Measurements from ENCODE around the gene PHETA2.
A peak's percentile ranks its signal among the peaks of the same experiment; 100 is the strongest.
"Not testable (repeated sequence)": the region's sequence is repeated elsewhere in the genome, so short reads cannot be mapped to it uniquely, and the experiment has no call there.

Gene PHETA2

DNA sequence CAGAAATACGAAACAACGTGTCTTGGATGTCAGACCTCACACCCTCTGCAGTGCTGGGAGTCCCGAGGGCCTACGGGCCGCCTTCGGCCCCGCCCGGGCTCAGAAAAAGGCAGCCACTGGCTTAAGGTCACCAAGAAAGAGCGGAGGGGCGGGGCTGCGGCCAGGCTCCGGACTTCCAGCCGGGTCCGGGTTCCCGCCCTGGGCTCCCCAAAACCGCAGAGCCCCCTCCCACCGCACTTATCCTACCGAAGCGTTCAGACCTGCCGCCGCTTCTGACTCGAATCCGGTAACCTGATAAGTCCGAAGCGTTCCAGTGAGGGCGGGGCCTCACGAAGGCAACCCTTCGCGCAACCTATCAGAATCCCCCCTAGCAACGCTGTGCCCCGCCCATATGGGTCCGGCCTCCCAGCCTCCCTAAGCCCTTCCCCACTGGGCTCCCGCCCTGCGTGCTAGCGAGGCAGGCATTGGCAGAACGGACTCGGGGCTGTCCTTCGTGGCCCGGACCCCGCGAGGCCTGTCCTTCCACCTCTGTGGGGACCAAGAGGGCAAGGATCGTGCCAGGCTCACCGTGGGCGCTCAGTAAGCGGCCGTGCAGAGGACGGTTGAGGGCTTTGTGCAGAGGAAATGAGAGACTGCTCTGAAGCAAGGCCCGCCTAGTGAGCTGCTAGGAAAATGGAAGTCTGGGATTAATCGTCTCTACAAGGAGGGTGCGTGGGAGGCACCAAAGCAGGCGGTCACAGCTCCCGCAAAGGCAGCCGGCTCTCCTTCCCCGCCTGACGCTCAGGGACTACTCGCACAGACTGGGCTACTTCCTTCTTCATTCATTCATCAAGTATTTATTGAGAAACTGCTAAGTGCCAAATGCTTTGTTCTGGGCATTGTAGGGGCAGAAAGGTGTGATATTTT is 3.3 kb upstream of the PHETA2 start, which contains the start of gene NAGA:
TSS of gene NAGA (minus strand) at position 296 of the 906 bp plus-strand sequence. CDS start 515 bp downstream, outside the sequence.
- DNase-seq: peak; percentile 83 to 97

DNA sequence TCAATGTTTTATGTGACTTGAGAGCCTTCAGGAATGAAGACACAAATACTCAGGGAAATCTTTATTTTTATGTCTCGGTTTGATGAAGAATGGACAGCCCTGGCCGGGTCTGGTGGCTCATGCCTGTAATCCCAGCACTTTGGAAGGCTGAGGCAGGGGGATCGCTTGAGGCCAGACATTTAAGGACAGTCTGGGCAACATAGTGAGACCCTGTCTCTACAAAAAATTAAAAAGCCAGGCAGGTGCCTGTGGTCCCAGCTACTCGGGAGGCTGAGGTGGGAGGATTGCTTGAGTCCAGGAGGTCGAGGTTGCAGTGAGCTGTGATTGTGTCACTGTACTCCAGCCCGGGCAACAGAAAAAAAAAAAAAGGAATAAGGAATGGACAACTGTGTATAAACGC is 2.5 kb upstream of the PHETA2 start:
- not testable (repeated sequence) for DNase-seq

DNA sequence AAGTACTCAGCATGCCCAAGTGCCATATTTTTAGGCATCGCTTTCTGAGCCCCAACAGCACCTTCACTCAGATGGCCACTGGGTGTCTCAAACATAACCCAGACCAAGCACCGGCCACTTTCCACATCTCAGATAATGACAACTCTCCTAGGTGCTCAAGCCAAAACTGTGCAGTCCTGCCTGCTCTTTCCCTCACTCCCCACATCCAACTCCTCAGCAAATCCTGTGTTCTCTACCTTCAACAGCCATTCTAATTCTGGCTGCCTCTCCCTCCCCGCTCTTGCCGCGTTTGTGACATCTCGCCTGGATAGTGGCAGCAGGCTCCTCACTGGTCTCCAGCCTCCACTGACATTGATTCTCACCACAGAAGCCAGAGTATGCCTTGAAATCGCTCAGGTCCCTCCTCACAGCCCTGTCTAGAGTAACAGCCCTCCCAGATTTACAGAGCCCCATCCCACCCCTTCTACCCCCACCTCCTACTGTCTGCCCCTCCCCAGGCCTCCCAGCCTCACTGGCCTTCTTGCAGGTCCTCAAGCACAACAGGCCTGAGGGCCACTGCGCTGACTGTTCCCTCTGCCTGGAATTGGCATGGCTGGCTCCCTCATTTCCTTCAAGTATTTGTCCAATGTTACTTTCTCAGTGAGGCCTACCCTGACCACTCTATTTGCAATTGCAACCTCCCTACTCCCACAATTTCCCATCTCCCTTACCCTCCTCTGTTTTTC is 1.3 kb upstream of the PHETA2 start:
- no peak for DNase-seq

DNA sequence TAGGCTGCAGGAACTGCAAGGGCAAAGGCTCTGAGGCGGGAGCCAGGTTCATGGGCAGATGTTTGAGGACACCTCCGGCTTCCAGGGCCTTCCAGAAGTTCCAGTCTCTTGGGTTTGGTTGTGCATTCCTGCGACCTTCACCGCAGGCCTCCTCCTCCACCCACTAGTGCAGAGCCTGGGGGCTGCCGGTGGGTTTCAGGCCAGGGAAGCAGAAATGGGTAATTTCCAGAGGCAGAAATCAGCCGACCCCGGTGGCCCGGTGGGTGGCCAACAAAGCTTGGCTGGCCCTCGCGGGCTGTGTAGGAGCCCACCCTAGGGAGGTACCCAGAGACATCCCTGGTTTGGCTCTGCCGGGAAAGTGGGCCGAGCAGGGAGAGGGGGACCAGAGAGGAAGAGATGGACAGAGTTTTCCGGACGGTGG is 417 bp upstream of the PHETA2 start:
- no peak for DNase-seq

DNA sequence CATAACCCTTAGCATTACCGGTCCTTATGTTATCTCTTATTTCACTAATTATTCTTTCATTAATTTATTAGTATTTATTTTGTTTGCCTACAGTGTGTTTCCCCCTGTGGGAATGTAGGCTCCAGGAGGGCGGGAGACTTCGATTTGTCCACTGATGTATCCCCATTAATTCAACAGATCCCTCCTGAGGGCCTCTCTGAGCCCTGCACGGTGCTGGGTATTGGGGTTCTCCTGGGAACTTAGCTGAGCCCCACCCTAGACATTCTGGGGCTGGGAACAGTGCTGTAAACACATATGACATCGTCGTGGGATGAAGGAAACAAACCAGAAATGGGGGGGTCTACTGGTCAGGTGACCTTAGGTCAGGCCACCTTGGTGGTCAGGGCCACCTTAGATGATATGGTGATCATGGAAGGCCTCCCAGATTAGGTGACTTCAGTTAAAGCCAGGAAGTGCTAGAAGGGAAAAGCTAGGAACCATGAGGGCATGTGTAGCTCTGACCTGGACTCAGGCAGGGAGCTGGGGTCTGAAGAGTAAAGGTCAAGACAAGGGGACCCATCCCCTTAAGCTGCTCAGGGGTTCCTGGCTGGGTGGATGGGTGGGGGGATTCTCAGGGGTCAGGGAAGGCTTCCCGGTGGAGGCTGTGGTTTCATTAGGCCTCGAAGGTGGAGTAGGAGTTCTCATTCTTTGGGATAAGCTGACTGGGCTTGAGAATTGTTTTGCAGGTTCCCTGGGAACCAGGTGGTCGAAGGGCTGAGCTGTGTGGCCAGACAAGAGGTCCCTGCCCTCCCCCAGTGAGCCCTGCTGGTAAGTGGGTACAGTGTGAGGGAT is 1.0 kb downstream of the PHETA2 start:
- no peak for DNase-seq

DNA sequence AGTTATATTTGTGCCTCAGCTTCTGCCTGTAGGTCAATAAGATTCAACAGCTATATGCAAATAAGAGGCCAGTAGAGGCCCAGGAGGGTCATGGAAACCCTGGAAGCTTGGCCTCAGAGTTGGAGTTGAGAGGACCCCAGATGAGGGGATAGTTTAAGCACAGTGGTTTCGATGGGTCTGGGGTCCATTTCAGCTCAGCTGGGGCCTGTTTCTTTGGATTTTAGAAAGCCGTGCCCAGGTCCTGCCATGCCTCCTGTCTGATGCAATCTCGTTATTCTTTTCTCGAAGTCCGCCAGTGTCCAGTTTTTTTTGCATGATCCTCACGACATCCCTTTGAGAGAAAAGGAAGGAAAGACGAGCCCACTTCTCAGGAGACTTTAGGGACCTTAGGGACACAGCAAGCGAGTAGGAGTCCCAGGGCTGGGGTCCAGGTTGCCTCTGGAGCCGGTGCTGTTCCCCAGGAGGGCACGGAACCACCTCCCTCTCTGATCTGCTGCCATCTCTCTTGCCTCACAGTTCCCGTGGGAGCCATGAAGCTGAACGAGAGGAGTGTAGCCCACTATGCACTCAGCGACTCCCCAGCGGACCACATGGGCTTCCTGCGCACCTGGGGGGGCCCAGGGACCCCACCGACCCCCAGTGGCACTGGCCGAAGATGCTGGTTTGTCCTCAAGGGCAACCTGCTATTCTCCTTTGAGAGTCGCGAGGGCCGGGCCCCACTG is 2.9 kb downstream of the PHETA2 start:
- no peak for DNase-seq

DNA sequence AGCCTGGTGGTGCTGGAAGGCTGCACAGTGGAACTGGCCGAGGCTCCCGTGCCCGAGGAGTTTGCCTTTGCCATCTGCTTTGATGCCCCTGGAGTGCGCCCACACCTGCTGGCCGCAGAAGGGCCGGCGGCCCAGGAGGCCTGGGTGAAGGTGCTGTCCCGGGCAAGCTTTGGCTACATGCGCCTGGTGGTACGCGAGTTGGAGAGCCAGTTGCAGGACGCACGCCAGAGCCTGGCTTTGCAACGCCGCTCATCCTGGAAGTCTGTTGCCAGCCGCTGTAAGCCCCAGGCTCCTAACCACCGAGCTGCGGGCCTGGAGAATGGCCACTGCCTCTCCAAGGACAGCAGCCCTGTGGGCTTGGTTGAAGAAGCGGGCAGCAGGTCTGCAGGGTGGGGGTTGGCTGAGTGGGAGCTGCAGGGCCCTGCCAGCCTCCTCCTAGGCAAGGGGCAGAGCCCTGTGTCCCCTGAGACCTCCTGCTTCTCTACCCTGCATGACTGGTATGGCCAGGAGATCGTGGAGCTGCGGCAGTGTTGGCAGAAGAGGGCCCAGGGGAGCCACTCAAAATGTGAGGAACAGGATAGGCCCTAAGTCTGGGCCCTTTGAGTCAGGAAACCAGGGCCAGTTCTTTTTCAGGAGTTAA is 3.6 kb downstream of the PHETA2 start:
- peak in 1 of 2 experiments; percentile 9 for DNase-seq

DNA sequence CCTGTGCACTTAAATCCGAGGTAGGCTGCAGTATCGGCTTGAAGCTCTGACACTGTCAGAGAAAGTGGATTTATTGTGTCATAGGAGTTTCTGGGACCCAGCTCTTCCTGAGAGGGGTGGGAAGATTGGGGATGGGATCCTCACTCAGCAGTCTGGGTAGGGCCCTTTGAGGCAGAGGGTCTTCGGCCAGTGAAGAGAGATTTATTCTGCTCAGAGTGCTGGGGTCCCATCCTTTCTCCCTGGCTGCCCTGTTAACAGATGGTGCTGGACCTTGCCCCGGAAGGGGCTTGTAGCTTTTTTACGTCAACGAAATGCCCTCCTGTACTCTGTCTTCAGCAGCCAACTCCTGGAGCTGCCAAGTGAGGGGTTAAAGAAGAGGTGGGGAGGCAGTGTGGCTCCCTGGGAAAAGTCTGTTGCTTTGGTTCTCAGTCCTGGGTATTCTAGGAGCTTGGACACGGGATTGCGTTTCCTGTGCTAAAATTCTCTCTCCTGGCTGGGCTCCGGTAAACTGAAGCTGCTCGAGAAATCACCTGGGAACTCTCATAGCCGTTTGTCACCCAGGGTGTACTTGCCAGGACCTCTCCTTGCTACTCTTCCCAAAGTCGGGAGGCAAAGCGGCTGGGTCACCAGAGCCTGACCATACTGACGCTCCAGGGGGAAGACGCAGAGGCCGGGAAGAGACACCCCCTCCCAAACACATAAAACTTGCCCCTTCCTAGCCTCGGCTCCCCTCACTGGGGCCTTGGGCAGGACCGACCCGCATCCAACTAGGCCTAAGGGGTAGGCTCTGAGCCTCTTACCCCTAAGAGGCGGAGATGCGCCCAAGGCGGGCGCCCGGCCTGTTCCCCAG is 4.6 kb downstream of the PHETA2 start:
- DNase-seq: no peak

DNA sequence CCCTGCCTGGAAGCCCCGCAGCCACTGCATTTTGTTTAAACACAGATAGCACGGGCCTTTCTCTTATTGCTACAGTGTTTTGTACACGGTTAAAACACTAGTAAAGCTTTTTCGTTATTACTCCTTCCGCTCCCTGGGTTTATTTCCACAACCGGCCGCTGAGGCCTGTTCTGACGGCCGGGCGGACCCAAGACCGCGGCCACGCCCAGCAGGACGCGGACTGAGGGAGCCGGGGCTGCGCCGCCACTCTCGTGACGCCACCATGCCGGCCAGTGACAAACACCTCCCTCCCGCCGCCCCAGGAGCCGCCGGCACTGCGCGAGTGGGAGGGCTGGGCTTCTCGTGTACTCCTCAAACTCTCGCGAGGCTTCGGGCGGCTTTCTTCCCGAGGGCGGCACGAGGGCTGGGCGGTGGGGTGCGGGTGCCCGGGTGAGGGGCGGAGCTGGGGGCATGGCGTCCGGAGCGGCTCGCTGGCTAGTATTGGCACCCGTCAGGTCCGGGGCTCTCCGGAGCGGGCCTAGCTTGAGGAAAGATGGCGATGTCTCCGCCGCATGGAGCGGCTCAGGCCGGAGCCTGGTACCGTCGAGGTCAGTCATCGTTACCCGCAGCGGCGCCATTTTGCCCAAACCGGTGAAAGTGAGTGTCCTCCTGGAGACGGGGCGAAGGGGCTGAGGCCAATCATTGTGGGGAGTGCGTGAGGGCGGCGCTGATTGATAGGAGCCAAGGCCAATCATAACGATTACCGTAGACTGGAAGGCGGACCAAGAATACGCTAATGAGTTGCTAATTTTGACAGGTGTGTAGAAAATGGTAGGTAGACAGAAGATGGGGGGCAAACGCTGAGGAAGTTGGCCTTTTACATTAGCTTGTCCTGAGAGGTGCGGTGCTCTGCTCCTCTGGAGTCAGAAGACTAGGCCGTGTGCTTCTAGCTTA is 5.5 kb downstream of the PHETA2 start, which contains the start of gene SMDT1:
TSS of gene SMDT1 (plus strand) at position 382 of the 933 bp plus-strand sequence. CDS start at position 451, 69 bp downstream.
- peak; percentile 91 to 93 for DNase-seq

DNA sequence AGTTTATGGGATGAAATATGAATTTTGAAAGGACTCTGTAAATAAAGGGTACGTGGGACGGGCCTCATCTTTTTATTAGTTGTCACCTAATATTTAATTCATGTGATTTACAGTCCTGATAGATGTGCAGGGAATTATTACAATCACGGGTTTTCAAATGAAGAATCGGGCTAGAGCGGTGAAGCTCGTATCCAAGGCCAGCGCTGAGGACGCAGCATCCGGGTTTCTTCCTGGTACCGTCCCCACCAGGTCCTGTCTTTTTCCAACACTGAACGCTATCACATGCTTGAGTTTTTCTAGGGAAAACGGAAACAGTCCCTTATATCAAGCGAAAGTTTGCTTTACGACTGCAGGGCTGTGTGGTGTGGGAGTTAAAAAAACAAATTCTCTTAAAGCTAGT is 6.2 kb downstream of the PHETA2 start:
- no peak for DNase-seq

DNA sequence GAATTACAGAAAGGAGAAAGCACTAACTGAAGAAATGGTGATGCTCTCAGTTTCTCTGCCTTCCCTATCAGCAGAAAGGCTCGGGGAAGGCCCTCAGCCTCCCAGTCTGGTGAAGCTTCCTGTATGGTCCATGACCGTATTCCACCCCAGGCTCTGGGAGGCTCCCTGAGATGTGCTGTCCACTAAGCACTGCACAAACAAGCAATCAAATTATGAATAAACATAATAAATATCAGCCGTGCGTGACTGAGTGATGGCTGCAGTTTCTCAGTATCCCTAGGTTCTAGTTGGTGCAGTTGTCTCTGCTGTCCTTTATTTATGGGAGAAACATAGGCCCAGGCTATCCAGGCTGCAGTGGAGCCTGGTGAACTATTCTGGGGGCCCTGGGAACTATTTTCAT is 9.1 kb downstream of the PHETA2 start:
- DNase-seq: no peak

DNA sequence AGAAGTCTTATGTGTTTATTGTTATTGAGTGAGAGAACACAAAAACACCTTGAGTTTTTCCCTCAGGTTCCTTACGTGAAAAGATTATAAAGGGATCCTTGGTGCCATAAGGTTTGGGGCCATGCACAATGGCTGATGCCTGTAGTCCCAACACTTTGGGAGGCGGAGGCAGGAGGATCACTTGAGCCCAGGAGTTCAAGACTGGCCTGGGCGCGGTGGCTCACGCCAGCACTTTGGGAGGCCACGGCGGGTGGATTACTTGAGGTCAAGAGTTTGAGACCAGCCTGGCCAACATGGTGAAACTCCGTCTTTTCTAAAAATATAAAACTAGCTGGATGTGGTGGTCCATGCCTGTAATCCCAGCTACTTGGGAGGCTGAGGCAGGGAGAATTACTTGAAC is 10.8 kb downstream of the PHETA2 start:
- no peak for DNase-seq

DNA sequence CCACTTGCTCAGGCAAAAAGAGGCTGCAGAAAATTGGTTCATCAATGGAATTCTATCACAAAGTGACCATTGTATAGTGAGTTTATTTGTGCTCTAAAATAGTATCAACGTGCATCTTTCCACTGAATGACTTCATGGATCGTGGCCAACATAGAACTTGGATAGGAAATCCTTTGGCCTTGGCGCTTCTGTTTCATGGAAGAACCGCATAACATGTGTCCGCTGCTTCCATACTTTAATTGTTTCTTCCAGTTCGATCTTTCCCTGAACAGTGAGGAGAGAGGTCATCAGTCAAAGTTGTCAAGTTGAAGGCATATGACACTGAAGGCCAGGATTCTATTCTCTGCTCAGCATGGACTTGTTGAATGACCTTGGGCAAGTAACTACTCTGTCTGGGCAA is 12.0 kb downstream of the PHETA2 start:
- no peak for DNase-seq

DNA sequence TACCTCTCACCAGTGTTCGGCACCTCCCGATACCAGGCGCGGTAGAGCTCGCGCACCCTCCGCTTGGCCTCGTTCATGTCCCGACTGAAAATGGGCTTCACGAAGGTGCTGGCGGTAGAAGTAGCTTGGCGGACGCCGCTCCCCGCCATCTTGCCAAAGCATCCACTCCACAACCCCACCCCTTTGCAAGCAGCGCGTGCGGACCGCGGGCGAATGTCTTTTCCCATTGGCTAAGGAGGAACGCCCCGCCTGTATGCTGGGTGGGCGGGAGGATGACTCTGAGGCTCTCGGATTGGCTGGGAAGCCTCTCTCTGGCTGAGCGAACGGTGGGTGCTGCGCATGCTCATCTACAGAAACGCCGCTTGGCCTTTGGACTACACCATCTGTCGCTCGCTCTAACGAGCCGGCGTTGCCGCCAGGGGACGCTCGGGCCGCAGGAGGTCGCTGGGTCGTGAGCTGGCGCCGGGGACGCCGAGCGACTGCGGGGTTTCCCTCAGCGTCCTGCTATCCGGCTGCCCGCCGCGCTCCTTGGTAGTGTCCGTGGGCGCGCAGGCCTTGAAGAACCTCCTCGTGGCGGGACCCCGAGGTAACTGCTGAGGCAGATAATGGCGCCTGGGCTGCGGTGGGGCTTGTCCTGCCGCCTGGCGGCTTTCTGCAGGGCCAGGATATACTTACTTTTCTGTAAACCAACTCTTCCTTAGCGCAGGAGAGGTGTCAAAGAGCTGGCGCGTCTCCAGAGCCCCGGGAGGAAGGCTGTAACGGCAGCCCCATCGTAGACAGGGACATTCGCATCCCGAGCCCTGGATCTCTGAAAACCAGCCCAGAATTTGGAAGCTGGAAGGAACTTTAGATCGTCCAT is 16.8 kb downstream of the PHETA2 start, which contains the start of gene NDUFA6:
TSS of gene NDUFA6 (minus strand) at position 177 of the 859 bp plus-strand sequence. CDS start at position 149, 28 bp downstream.
- DNase-seq: peak; percentile 92 to 98

DNA sequence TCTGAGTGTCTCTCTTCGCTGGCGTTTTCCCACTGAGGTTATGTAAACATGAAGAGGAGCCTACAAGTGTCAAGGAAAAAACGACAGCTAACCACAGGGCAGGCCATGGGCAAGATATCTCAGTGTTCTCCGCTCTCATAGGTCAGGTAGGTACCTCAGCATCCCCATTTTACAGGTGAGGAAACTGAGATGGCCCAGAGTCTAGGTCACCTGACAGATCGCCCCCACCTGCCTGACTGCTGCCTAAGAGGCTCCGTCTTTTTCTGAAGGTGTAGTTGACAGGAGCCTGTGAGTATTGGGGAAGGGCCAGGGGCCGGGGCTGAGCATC is 17.4 kb downstream of the PHETA2 start:
- DNase-seq: no peak

DNA sequence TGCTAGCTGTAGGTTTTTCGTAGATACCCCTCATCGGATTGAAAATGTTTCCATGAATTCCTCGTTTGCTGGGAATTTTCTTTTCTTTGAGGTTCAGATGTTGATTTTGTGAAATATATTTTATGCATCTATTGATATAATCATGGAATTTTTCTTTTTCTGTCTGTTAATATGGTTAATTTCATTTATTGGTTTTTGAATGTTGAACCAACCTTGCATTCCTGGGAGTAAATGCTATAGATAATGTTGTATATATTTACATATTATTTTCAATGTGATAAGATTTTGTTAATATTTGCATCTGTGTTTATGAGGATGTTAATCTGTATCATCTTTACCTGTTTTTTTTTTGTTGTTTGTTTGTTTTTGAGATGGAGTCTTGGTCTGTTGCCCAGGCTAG is 27.2 kb downstream of the PHETA2 start:
- no peak for DNase-seq

DNA sequence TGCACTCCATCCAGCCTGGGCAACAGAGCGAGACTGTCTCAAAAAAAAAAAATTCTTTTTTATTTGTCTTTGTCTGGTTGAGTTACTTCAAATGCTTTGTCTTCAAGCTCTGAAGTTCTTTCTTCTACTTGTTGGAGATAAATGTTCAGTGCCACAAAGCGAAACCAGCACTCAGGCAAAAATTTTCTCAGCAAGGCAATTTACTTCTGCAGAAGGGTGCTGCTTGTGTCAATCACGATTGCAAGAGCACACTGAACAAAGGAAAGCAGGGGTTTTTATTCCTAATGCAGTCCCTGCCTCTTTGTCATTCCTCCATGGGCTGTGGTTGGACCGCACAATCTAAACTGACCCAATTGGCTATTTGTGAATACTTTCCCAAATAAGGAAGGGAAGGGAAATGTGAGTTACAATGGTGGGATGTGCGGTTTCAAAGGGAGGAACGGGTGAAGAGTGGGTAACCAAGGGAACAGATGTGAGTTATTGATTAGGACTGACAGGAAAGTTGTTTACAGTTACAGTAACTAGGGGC is 30.3 kb downstream of the PHETA2 start:
- not testable (repeated sequence) for DNase-seq

DNA sequence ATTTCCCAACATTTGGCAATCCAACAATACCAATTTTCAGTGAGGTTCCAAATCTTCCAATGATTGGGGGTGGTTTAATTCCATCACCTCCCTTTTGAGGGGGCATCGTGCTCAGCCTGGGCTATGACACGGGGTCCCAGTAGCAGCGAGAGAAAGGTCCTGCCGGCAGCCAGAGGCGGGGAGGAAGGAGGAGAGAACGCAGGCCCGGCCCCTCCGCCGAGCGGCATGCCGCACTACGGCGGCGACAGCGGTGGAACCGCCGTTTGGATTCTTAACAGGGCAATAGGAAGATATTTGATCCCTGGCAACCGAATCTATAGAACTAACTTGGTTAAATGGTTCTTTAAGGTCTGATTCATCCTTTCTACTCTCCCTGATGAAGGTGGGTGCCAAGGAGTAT is 34.8 kb downstream of the PHETA2 start:
- DNase-seq: no peak
